Measurements from ENCODE around the gene BSG. TPM values are rescaled to one million over a fixed set of nuclear protein-coding genes. Genes with fewer than 3 reads are reported as not detected.

The BSG gene
- total RNA-seq, 4 donors from 2014 or later = 211 to 305 (median 280) TPM

DNA sequence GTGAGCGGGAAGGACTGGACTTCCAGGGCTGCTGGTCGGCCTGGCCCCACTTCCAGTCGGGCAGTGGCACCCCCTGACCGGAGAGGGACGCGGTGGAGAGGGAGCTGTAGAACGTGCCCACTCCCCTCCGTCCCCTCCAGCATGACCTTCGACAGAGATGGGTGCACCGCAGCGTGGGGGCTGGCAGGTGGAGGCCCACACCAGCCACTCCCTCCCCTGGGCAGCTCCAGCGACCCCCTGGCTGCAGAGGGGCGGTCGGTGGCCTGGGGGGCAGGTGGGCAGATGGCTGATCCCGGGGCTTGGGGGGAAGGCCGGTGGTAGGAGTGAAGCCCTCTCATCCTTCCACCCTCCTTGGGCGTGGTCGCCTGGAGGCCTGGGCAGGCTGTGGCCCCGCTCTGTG, 19.7 kb downstream of the BSG start:
- no peak for DNase-seq
- TF ChIP-seq POLR2A (IDR thresholded peaks at IDR 0.05) = no peak
- TF ChIP-seq, protein P1, sequence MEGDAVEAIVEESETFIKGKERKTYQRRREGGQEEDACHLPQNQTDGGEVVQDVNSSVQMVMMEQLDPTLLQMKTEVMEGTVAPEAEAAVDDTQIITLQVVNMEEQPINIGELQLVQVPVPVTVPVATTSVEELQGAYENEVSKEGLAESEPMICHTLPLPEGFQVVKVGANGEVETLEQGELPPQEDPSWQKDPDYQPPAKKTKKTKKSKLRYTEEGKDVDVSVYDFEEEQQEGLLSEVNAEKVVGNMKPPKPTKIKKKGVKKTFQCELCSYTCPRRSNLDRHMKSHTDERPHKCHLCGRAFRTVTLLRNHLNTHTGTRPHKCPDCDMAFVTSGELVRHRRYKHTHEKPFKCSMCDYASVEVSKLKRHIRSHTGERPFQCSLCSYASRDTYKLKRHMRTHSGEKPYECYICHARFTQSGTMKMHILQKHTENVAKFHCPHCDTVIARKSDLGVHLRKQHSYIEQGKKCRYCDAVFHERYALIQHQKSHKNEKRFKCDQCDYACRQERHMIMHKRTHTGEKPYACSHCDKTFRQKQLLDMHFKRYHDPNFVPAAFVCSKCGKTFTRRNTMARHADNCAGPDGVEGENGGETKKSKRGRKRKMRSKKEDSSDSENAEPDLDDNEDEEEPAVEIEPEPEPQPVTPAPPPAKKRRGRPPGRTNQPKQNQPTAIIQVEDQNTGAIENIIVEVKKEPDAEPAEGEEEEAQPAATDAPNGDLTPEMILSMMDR (IDR thresholded peaks at IDR 0.05) = no peak
- no peaks in the 10 kb centered on the region for H3K36me3 ChIP-seq
- intact Hi-C loops (cut with DNase I; ENCODE audit: low total_unique reads) = no loop called here
- H3K4me1 ChIP-seq = peaks cover 0 to 14% of the 10 kb centered on the region in 2 donors
- H3K27ac ChIP-seq = no peak overlapping the region
- H3K27me3 ChIP-seq = peaks cover 16 to 21% of the 10 kb centered on the region in 2 donors
- H3K9me3 ChIP-seq = no peaks in the 10 kb centered on the region
- H3K4me3 ChIP-seq = no peak overlapping the region

- intact Hi-C loops (cut with DNase I; ENCODE audit: low total_unique reads) = no loop called here
- DNase-seq = no peak
- Histone ChIP-seq H3K4me1 (peaks cover 0 to 14% of the 10 kb centered on the region in 2 donors), H3K27ac (no peak overlapping the region), H3K36me3 (no peaks in the 10 kb centered on the region), H3K9me3 (no peaks in the 10 kb centered on the region), H3K4me3 (no peak overlapping the region), H3K27me3 (peaks cover 16 to 19% of the 10 kb centered on the region in 2 donors)
- no peak for TF ChIP-seq POLR2A (IDR thresholded peaks at IDR 0.05)
- TF ChIP-seq, protein P1 (IDR thresholded peaks at IDR 0.05) = no peak
Measured at GRCh38 chr19:593055-593454, 20.7 kb downstream of the BSG start.

DNA sequence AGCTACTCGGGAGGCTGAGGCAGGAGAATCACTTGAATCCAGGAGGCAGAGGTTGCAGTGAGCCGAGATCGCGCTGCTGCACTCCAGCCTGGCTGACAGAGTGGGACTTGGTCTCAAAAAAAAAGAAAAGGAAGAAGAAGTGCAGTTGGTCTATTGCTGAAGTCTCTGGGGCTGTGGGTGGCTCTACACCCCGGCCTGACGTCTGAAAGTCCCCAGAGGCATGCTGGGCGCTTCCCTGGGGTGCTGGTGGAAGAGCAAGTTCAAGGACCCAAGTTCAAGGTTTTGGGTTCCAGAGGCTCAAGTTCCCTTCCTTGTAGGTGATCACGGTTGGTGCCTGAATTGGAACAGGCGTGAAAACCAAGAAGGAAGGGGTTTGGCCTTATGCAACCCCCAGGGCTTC, 21.1 kb downstream of the BSG start:
- intact Hi-C loops (cut with DNase I; ENCODE audit: low total_unique reads) = no loop called here
- Histone ChIP-seq H3K27ac (no peak overlapping the region), H3K4me1 (peaks cover 0 to 14% of the 10 kb centered on the region in 2 donors), H3K27me3 (peaks cover 14 to 16% of the 10 kb centered on the region in 2 donors), H3K9me3 (no peaks in the 10 kb centered on the region), H3K36me3 (no peaks in the 10 kb centered on the region), H3K4me3 (no peak overlapping the region)
- DNase-seq = no peak
- TF ChIP-seq, protein P1 (IDR thresholded peaks at IDR 0.05) = no peak
- no peak for TF ChIP-seq POLR2A (IDR thresholded peaks at IDR 0.05)

GRCh38 chr19:594265-594870, 22.0 kb downstream of the BSG start:
- H3K4me1 ChIP-seq = peaks cover 0 to 11% of the 10 kb centered on the region in 2 donors
- no peak for DNase-seq
- TF ChIP-seq POLR2A (IDR thresholded peaks at IDR 0.05) = no peak
- TF ChIP-seq, protein P1 (IDR thresholded peaks at IDR 0.05) = no peak
- H3K27ac ChIP-seq = no peak overlapping the region
- H3K4me3 ChIP-seq = no peak overlapping the region
- no peaks in the 10 kb centered on the region for H3K36me3 ChIP-seq
- intact Hi-C loops (cut with DNase I; ENCODE audit: low total_unique reads) = no loop called here
- peaks cover 6 to 16% of the 10 kb centered on the region in 2 donors for H3K27me3 ChIP-seq
- H3K9me3 ChIP-seq = no peaks in the 10 kb centered on the region

DNA sequence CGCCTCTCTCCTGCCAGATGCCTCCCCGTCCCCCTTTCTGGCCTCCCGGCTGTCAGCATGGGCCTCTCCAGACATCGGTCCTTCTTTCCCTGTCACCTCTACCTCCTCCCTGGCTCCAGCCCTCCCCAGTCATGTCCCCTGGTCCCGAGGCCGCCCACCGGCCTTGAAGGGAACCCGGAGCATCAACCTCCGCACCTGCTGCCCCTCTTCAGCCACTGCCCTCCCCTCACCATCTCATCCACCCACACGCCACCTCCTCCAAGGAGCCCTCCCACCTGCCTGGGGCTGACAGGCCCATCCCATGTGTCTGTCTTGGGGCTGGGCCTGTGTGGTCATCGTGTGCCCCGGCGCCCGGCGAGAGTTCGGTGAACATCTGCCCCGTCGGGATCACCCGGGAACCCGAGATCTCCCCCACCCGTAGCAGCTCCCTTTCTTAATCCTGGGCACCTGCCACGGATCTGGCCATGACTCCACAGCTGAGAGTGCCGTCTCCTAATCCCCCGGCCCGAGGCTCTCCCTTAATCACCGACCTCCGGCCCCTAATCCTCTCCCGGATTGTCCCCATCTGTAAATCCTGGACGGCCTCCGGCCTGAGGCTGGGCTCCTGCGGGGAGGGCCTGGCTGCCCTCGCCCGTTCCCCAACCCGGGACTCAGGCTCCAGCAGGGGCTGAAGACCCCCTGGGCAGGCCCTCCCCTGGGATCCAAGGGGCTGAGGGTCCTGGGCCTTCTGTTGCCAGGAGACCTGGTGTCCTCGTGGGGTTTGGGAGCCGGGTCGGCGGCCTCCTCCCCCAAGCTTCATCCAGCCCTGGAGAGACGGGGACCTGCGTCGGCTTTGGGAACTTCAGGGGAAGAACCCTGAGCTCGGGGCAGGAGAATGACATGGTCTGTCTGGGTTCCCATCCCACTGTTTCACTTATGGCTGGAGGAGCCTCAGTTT, 23.2 kb downstream of the BSG start:
- Histone ChIP-seq H3K4me1 (peaks cover 0 to 5% of the 10 kb centered on the region in 2 donors), H3K36me3 (no peaks in the 10 kb centered on the region), H3K27me3 (peaks cover 6 to 15% of the 10 kb centered on the region in 2 donors), H3K4me3 (no peak overlapping the region), H3K9me3 (no peaks in the 10 kb centered on the region), H3K27ac (no peak overlapping the region)
- intact Hi-C loops (cut with DNase I; ENCODE audit: low total_unique reads) = no loop called here
- DNase-seq = no peak
- TF ChIP-seq, protein P1 (IDR thresholded peaks at IDR 0.05) = no peak
- no peak for TF ChIP-seq POLR2A (IDR thresholded peaks at IDR 0.05)
